NCI-H774 (cell line): ENCODE data around the gene FRMD4B.

ENCODE experiments used
- DNase-seq: peaks from one replicate; lab custom pipeline; 2025; lab: John Stamatoyannopoulos, UW

FRMD4B gene

DNA sequence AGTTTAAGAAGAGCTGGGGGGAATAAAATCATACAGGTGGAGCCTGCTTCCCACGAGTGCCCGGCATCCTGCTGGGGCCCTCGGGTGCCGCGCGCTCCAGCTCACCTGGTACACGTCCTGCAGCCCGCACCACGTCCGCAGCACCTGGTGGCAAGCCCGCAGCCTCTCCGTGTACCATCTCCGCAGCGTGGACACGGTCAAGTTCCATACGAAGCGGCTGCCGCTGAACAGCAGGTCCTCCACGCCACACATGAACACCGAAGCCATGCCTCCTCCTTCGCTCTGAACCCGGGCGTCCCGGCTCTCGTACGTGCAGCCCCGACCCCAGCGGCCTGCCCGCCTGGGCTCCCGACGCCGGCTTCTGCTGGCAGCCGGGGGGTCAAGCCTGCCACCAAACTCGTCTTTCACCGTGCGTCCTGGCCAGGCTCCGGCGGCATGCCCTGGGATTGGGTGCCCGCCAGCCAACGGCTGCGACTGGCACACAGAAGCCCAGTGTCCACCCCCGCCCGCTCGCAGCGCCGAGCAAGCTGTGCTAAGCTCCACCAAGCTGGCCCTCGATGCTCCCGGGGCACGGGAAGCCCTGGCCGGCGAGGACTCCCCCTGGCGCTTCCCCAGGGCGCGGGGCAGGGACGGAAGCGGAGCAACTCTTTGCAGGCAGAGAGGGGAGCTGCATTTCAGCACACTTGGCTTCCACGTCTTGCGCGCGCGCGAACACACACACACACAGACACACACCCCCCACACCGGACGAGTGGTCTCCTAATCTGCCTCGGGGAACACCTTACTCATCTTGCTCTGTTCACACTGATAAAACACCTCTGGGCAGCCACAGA lies at the start of gene FRMD4B:
Gene FRMD4B (minus strand): TSS at position 366 of the 833 bp plus-strand sequence. CDS start 99 bp downstream, at position 267.
- DNase-seq = no peak

- DNase-seq = no peak
These were observed 48.1 kb upstream of the FRMD4B start for GRCh38 chr3:69433969-69434325.

DNA sequence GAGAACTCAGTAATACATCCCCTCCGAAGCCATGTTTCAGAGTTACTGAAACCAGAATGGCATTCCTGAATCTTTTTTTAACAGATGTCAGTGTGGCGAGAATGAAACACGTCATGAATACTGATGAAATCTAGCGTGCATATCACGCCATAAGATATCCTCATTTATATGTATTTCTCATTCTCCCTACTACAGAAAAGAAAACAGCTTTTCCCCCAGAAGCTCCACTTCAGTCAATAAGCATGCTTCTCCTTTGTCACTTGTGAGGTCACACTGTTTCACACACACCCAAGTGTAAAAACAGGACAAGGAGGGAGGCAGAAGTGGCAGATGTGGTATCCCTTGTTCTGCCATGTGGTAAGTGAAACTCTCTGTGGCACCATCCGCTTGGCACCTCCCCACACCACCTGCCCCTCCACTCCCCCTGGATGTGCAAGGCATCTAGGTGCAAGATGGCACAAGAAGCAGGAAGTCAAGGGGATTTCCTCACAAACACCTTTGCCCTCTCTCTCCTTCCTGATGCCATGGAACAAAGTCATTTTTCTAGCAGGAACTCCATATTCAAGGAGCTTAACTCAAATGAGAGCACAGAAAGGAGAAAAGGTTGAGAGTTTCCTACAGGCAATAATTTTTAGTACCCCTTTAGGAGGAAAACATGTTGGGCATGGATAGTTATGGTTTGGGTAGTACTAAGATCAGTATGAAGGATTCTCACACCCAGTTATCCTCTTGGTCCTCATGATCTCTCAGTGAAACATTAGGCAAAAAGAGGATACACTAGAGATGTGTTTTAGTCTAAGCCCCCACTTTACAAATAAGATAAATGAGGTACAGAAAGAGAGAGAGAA lies 47.5 kb upstream of the FRMD4B start:
- no peak for DNase-seq

GRCh38 chr3:69428657-69429255 lies 42.9 kb upstream of the FRMD4B start:
- DNase-seq = no peak

DNA sequence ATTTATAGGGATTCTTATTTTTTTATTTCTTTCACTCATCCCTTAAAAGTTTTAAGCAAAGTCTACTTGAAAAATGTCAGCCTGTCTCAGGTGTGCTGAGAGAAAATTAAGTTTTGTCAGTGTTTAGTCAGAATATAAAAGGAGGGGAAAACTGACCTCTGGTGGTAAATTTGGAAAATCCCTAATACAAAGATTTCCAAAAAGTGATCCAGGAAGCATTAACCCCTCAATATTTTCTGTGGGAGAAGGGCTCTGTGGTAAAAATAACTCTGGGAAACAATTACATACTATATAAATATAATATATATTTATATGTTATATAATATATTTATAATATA lies 41.0 kb upstream of the FRMD4B start:
- no peak for DNase-seq

- no peak for DNase-seq
These were observed 40.5 kb upstream of the FRMD4B start for GRCh38 chr3:69426291-69426966.

- no peak for DNase-seq
These were observed 39.4 kb upstream of the FRMD4B start for GRCh38 chr3:69425249-69425648.

GRCh38 chr3:69423463-69424155 lies 37.7 kb upstream of the FRMD4B start:
- DNase-seq = no peak

DNA sequence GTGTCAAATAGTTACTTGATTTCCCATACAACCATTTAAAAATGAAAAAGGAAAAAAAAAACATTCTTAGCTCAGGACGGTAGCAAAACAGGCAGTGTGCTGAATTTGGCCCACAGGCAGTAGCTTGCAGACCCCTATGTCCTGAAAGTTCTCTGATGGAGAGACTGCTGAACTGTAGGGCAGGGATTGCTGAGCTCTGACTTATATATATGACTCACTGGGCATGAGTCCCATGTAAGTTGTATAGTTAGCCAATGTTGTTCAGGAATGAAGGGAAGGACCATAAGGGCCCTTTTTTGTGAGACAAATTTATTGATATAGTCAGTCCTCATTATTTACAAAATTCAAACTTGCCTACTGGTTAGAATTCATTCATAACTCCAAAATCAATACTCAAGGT lies 36.9 kb upstream of the FRMD4B start:
- DNase-seq = no peak

GRCh38 chr3:69420781-69421520 lies 35.1 kb upstream of the FRMD4B start:
- no peak for DNase-seq

- DNase-seq = no peak
These were observed 33.4 kb upstream of the FRMD4B start for GRCh38 chr3:69419276-69419675.

GRCh38 chr3:69417541-69418078 lies 31.7 kb upstream of the FRMD4B start:
- no peak for DNase-seq

DNA sequence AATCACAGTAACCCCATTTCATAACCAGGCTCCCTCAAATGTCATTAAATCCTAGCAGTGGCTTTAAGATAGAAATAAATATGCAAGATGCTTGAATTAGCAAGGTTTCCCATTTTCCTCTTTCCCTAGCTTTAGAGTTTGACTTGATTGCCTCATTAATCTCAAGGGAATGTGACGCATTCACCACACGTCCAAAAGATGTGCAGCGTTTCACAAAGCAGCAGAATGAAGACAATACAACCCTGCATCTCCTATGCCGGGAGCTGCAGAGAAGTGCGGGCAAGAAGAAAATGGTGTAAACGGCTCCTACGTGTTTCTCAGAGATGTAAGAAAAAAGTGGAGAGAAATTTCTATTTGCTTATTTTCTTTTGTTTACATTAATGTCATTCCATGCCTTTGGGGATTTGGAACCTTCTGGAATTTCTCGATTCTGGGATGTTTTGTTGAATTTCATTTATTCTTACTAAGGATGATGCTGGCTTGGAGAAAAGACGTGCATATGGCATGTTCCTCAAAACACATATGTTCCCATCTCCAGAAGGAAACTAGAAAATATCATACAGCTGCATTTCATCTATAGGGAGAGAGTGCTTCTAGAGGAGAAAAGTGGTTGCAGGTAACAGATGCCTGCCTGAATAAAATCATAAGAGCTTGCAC lies 27.8 kb upstream of the FRMD4B start:
- DNase-seq = no peak

- DNase-seq = no peak
These were observed 25.5 kb upstream of the FRMD4B start for GRCh38 chr3:69411346-69411745.

DNA sequence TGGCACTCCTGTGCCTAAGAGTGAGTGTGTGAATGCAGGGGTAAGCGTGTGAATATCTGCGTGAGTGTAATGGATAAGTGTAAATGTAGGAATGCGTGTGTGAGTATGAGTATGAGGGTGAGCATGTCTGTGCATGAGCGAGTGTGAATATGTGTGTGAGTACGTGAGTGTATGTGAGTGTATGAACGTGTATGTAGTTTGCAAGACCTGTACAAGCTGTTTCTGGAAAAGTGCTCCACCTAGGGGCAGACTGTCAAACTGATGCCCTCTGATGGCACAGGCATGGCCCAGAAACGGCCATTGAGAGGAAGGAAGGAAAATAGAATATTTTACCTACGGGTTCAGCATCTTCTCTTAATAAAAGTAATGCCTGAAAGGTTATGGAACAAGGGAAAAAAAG lies 24.4 kb upstream of the FRMD4B start:
- DNase-seq = no peak

- no peak for DNase-seq
These were observed 23.9 kb upstream of the FRMD4B start for GRCh38 chr3:69409831-69410230.

DNA sequence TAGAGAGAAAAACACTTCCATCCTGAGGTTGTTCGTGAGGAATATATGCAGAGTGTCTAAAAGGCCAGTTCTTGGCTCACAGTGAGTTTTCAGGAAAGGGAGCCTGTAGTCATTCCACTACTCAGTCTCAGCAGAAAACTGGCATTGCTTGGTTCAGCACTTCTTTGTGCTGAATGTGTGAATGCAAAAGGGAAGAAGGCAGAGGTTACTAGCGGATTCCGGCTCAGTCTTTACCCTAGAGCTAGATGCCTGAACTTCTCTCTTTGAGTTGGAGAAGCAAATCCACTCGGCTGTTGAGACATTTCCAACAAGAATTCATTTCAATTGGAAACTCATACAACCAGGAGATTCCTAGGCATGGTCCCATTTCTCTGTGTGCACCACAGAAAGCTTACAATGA lies 23.1 kb upstream of the FRMD4B start:
- no peak for DNase-seq

DNA sequence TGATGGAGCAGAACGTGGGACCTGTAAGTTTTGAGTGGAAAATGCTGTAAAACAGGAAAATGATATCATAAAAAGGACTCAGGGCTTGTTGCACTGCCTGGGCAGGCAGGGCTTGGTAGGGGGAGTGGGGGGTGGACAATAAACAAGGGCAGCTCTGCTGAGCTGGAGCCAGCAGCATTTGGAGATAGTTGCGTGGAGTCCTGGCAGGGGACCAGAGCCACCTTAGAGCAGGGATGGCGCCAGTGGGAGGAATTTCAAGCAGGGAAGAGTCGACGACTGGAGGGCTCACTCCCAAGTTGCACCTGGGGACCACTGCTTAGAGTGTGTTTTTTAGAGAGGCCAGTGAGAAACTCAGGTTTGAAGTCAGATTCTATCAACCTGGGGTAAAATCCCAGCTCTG lies 22.7 kb upstream of the FRMD4B start:
- DNase-seq = no peak

GRCh38 chr3:69407908-69408307 lies 22.0 kb upstream of the FRMD4B start:
- DNase-seq = no peak

DNA sequence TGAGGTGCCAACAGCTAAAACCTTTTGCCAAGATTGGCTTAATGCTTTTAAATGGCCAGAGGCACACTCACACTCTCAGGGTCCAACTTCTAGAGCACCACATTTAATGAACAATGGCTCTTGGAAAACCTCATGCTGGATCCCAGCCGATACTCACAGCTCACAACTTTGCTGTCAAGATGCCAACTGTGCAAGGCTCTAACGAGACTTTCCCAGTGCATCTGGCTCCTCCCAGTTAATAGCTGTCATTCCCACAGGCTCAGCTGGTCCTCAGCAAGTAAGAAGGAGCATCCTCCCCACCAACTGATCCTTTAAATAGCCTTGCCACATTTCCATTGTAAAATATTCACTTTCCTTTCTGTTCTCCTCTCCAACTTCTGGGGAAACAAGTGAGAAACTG lies 20.3 kb upstream of the FRMD4B start:
- no peak for DNase-seq
